Putamen (tissue), 1 donor: Measurements from ENCODE around the gene GAPDH.
"Not testable (repeated sequence)": the region's sequence is repeated elsewhere in the genome, so short reads cannot be mapped to it uniquely, and the experiment has no call there.

Experiments
- DNase-seq: peaks from one replicate; pipeline ENCODE4 v3.0.0-alpha.2; 2016; ENCODE audit warnings: low spot score

GAPDH gene

DNA sequence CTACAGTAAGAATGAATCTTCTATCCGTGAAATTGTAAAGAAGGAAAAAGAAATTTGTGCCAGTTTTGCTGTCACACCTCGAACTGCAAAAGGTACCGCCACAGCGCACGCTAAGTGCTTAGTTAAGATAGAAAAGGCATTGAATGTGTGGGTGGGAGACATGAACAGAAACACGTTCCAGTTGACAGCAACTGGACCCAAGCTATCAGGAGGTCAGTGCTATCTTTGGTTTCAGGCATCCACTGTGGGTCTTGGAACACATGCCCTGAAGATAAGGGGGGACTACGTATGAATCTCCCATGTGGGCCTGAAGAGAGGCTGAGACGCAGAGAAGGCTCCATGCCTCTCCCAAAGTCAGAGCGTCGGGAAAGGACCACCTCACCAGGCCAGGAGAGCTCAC is 11.7 kb downstream of the GAPDH start:
- no peak for DNase-seq

DNA sequence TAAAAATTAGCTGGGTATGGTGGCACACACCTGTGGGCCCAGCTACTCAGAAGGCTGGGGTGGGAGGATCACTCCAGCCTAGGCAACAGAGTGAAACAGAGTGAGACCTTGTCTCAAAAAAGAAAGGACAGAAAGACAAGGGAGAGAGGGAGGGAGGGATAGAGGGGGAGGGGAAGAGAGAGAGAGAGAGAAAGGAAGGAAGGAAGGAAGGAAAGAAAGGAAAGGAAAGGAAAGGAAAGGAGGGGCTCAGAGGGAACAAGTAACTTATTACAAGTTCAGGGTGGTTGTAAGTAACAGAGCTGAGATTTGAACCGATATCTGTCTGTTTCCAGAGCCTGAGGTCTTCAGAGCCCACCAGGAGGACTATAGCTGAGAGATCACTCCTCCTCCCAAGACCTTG is 13.2 kb downstream of the GAPDH start:
- no peak for DNase-seq

DNA sequence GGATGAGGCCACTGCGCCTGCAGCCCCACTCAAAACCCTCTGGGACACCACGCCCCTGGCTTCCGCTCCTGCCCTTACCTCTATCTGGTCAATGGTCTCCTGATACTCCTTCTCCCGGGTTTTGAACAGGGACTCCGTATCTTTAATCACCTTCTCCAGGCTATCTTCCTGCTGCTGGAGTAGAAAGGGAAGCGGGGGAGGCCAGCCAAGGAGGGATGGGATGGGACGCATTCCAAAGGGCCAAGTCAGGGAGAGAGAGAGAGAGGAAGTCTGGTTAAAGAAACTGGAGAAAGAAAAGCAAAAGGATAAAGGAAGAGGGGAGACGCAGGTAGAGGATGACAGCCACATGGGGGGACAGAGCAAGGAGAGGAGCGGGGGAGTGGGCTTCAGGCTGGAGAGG is 13.7 kb downstream of the GAPDH start:
- no peak for DNase-seq

DNA sequence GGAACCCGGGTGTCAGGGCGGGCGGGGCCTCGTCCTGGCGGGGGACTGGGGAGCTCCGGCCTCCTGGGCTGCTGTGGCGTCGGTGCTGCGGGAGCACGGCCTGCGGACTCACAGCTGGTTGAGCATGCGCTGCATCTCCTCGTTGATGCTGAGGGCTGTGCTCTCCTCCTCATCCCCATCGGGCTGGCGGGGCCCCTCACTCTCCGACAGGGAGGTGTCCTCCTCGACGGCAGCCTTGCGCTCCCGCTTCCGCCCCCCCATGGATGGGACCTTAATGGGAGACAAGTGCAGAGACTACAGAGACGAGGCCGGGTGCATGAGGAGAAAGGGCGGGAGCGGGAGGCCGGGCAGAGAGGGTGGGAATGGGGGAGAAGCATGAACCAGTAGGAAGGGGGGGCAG is 14.2 kb downstream of the GAPDH start:
- DNase-seq = no peak

DNA sequence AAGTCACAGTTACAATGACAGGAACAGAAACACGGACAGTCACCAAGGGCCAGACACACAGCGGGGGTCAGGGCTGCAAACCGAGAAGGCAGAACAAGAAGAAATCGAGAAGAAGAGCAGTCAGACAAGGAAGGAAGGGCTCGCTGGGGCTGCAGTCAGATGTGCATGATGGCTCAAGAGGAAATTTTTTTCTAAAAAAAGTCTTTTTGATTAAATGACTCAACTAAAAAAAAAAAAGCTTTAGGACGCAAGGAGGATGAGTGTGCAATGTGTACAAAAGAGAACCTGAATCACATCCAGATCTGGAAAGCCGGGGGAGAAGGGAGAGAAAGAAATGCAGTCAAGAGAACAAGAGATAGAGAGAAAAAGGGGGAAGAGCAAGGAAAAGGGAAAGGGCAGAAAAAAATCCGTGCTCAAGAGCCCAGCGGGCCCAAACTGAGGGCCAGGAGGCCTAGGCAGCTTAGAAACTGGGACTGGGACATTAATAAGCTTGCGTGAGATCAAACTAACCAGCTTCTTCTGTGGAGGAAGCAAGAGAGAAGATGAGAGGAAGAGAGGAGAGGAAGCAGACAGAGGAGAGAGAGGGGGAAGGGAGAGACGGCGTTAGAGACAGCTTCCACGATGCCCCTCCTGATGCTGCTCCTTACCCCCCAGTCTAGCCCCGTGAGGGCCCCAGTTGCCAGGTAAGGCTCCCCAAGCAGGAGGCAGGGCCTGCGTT is 14.8 kb downstream of the GAPDH start:
- DNase-seq = no peak

DNA sequence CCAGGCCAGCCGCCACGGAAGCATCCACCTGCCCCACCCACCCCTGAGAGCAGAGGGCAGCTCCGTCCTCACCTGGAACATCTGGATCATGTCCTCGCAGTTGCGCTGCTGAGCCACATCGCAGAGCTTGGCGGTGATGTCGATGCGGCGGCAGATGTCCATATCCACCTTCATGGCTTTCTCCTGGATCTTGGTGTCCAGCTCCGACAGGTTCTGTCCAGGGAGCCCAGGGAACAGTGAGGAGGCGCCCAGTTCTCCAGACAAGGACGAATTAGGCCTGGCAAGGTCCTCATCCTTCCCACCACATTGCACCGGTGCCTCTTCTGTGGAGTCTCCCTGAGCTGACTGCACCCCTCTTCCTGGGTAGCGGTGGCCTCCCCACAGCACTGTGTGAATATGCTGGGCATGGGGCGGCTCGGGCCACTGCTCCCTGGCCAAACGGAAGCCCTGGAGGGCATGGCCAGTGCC is 15.4 kb downstream of the GAPDH start:
- no peak for DNase-seq

DNA sequence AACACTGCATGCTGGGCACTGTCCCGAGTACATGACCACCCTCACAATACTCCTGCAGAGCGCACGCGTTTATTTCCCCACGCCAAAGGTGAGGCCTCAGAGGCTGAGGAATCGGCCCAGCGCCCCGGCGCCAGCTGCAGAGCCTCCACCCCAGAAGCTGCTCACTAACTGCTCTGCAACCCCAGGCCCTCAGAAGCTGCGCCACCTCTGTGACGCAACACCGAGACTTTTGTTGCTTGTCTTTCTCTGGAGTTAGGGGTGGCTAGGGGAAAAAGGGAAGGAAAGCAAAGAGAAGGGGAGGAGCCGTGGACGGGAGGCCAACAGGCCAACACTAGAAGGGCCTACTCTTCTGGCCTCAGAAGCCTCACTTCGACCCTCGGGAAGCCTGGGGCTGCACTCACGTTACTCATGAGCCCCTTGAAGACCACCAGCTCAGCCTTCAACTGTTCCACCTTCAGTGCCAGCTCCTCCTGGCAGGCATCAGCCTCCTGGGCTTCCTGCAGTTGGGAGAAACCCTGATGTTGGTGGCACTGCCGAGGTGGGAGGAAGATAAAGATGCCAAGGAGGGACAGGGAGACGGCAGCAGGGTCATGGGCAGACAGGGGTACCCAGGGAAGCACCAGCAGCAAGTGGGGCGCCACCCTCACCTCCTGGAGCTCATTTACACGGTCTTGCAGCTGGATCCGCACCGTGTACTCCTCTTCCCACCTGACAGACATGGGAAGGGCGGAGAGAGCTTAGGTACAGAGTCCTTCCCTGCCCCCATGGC is 16.2 kb downstream of the GAPDH start:
- DNase-seq = no peak

DNA sequence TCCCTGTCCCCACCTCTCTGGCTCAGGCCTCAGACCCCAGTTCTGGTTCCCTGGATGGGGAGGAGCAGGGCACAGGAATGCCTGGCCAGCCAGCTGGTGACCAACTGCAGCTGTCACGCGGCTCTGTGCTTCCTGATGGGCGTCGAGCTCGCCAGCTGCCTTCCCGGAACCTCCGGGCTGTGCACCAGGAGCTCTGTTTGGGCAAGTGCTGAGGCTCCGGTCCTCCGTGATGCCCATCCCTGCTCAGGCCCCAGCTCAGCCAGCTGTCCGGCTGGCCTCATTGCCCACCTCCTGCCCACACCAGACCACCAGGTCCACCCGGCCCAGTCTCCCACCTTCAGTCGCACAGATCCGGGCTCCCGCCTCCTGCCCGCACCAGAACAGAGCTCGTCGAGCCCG is 16.7 kb downstream of the GAPDH start:
- DNase-seq = no peak

DNA sequence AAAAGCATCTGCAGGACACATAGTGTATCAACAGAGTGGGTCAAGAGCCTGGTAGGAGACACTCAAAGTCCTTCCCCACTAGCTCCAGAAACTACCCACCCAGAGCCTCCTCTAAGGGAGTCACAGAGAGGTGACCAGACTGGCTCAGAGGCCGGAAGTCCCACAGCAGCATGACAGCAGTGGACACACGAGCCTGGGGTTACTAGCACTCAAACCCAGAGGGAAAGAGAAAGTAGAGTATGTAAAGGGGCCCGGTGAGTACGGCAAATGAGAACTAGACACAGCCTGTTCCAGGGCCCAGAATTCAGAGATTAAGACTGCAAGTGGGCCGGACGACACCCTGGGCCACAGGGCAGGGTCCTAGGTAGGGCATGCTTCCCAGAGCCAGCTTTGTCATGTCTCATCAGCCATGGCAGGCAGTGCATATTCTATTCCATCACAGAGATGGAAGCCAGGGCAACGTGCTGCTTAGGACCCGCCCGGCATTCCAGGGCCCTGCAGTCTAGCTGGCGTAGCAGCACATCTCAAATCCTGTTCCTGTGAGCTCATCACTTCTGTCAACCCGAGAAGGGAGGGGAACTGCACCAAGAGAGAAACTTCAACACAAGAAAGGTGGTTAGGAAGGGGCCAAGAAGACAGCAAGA is 17.3 kb downstream of the GAPDH start:
- DNase-seq = no peak

DNA sequence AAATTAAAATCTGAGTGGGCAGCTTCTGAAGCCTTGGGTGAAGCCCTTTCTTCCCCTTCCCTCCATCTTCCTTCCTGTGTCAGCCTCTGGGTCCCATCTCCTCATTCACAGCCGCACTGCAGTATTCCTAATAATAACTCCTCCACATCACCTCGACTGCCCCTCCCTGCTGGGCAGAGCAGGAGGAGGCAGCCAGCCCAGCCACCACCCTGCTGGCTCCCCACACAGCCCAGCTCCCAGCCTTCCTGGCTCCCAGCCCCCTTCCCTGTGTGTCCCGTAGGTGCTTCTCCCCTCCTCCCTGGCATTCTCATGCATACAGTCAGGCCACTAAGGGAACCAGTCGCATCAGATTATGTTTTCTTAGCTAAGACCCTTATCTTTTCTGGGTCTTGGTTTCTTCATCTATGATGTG is 17.8 kb downstream of the GAPDH start:
- DNase-seq = no peak

DNA sequence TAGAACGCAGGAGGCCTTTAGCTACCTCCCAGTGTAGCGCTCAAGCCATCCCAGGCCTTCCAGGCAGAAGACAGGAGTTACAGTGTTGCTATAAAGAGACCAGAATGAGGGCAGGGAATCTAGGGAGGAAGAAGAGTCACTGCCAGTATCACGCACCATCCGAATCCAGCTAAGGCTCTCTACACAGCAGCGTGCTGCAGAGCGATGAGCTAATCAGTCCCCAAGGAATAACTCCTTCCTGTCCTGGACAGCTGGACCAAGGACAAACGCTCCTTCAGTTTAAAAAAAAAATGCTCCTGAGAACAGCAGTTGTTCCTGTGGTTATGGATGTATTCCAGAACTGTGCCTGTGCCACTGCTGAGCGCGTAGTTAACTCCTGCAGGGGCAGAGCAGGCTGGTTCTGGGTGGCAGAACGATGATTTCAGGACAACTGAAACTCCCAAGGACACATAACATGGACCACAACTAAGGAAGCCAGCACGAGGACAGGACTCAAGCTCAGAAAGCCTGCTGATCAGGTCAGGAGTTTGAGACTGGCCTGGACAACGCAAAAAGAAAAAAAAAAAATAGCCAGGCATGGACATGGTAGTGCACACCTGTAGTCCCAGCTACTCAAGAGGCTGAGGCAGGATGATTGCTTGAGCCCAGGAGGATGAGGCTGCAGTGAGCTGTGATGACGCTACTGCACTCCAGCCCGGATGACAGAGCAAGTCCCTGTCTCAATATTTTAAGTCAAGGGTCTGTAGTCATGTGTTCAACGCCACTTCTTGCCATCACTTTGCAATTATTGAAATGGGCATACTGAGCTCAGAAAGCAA is 18.9 kb downstream of the GAPDH start:
- no peak for DNase-seq

DNA sequence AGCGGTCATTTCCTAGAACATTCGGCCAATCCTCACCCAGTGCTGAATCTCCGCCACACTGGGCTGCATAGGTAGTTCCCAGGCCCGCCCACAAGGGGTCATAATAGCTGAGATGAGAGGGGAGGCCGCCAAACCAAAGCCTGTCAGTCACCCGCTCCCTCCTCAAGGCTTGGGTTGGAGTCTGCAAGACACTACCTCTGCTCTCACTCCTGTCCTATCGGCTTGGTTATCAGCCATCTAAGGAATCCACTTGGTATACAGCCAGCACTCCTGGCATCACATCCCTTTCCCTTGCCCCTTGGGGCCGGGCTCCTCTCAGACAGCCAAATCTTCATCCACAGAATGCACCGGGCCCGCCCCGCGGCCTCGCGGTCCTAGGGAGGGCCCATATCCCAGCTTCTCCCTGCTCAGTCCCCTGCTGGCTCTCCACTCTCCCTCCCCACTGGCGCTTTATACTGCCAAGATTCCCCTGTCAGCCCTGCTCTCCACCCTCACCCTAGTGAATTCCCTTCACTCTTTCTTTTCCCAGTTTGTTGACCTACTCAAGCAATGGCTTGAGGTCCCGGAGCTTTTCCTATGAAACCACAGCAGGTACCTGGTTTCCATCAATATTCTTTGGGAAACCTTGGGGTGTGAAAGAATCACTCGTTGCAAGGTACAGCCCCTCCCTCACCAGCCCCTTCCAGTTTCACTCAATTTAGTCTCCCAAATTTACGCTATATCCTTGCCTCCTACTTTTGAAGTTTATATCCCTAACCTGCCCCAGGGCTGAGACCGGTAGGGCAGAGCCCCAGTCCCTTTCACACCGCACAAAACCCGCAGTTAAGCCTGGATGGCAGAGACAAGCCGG is 20.1 kb downstream of the GAPDH start:
- DNase-seq = no peak

DNA sequence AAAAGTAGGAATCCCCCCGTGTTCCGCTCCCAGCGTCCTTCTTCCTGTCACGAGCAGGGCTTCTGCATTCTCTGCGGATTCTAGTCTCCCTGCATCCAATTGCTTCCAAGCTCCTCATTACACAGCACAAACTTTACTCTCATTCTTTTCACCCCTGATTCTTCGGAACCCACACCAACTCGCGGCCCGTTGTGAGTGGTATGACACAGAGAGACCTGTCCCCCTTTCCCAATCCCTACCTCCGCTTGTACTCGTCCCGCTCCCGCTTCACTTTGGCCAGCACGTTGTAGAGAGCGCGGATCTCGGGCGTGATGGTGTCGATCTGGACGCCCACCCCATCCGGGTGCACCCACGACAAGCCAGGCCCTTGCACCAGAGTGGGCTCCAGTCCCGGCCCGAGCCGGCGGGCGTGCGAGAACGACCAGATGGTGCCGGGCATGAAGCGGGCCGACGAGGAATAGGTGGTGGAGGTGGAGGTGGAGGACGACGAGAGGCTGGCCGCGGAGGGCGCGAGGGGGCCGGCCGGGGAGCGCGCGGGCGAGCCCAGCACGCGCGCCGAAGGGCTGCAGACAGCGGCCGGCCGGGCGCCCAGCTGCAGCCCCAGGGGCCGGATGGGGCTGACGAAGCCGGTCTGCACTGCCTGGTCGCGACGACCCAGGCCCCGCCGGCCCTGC is 20.8 kb downstream of the GAPDH start:
- no peak for DNase-seq

DNA sequence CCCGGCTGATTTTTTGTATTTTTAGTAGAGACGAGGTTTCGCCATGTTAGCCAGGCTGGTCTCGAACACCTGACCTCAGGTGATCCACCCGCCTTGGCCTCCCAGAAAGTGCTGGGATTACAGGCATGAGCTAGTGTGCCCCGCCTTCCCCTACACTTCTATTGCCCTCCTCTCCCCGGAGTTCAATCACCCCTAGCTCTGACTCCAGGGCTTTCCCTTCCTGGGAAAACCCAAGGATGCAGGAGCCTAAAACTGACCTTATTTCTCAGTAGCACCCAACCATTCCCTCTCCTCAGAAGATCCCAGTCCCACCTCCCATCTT is 22.1 kb downstream of the GAPDH start:
- not testable (repeated sequence) for DNase-seq

DNA sequence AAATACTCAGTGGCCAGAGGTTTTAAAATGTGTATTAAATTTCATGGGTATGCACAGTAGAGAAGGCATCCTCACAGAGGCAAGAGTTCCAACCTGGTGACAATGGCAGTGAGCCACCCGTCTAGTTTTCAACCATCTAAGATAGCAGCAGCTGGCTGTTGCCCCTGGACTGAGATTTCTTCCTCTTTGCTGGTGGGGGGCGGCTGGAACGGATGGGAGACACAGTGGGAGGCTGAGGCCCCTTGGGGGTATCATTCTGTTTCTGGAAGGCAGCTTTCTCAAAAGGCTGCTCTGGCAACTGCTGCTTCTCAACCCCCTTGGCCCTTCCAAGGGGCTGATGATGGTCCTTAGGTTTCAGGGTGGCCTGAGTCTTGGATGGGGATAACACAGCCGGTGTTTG is 22.5 kb downstream of the GAPDH start:
- no peak for DNase-seq

DNA sequence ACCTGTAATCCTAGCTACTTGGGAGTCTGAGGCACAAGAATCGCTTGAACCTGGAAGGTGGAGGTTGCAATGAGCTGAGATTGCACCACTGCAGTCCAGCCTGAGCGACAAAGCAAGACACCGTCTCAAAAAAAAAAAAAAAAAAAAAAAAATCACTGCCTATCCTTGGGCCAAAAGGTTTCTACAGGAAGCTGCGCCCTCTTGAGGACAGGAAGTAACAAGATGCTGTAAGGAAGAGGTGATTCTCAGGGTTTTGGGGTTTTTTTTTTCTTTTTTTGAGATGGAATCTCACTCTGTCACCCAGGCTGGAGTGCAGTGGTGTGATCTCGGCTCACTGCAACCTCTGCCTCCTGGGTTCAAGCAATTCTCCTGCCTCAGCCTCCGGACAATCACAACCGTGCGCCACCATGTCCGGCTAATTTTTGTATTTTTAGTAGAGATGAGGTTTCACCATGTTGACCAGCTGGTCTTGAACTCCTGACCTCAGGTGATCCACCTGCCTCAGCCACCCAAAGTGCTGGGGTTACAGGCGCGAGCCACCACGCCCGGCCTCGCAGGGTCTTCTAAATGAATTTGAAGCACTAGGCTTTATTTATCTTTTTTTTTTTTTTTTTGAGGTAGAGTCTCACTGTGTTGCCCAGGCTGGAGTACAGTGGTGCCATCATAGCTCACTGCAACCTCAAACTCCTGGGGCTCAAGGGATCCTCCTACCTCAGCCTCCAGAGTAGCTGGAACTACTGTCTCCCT is 23.9 kb downstream of the GAPDH start:
- DNase-seq = not testable (repeated sequence)

DNA sequence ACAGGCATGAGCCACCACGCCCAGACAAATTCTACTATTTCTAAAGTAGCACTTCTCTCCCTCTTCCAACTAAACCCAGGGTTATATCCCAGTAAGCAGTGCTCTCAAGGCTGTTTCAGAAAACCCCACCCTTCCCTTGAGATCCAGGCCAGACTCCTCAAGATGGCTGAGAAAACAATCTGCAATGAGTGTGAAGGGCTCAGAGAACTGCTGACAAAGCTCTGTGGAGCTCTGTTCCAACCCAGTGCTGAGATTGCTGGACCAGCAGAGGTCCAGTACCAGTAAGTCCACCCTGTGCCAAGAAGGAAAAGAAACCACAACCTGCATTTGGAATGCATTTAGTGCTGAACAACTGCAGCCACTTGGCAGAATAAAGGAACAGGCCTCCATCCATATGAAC is 25.2 kb downstream of the GAPDH start:
- DNase-seq = no peak

DNA sequence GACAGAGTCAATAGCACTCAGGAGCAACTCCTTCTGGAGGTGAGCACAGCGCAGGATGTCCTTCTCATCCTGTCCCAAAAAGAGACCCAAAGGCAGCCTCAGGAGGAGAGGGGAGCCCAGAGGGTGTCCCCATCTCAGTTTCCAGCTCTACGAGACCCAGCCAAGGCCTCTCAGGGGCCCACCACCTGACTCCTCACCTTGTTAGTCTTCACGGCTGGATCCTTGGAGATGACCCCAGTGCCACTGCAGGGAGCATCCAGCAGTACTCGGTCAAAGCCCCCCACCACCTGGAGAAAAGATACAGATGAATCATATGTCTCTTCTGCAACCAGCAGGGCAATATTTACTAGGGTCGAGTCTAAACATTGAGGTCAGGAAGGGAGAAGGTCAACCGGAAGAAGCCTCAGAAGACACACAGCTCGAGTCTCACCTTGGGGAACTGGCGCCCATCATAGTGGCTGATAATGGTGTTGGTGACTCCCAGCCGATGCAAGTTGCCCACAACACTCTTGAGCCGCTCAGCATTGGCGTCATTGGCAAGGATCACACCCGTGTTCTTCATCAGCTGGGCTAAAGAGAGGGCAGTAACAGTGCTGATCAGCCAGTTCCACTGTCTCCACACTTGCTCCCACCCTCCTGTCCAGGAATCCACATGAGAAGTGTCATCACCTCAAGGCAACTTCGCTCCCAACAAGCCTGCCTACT is 26.3 kb downstream of the GAPDH start:
- DNase-seq = no peak

DNA sequence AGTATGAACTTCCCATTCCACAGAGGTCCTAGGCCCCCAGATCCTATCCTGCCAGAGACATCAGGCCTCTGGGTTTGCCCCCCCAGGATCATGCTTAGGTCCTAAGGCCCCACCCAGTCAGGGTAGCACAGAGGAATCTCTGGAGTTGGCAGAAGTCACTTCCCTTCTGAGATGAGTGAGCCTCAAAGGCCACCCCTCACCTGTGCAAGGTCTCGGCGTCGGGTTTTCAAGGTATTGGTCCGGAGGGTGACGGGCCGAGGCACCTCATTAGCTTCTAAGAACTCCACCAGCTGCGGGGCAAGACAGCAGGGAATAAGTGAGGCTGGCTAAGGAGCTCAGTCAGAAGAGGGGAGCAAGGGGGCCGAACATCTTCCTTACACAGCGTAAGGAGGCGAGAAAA is 28.6 kb downstream of the GAPDH start:
- no peak for DNase-seq
